ENCODE data around the gene ZFPL1.

ZFPL1 gene

GRCh38 chr11:65083834-65084597, at the start of gene ZFPL1, which contains the start of gene CDCA5:
Gene ZFPL1 (plus strand): TSS chr11:65084222. CDS start chr11:65084699, 477 bp downstream.
Gene CDCA5 (minus strand): TSS chr11:65084040. CDS start chr11:65083978, 62 bp downstream.
- peak; percentile 82 for DNase-seq (ENCODE audit: low read depth)

GRCh38 chr11:65034423-65034822, 49.6 kb upstream of the ZFPL1 start:
- no peak for DNase-seq (ENCODE audit: low read depth)

DNA sequence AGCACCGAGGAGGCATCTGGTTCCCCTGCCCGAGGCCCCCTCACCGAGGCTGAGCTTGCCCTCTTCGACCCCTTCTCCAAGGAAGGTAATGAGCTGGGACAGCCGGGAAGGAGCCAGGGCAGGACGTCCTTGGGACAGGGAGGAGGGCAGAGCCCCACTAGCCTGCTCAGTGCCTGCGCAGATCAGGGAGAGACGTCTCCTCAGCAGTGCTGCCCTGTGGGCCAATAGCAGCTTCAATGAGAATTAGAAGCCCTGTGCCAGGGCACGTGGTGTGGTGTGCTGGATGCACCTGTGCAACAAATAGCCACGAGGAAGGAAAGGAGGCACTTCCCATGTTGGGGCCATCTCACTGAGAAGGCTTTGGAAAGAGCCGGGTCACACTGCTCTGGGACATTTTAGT, 48.4 kb upstream of the ZFPL1 start:
- no peak for DNase-seq (ENCODE audit: low read depth)

- DNase-seq (ENCODE audit: low read depth): no peak
These were observed 47.1 kb upstream of the ZFPL1 start for GRCh38 chr11:65036931-65037330.

GRCh38 chr11:65040520-65040846, 43.5 kb upstream of the ZFPL1 start:
- no peak for DNase-seq (ENCODE audit: low read depth)

DNA sequence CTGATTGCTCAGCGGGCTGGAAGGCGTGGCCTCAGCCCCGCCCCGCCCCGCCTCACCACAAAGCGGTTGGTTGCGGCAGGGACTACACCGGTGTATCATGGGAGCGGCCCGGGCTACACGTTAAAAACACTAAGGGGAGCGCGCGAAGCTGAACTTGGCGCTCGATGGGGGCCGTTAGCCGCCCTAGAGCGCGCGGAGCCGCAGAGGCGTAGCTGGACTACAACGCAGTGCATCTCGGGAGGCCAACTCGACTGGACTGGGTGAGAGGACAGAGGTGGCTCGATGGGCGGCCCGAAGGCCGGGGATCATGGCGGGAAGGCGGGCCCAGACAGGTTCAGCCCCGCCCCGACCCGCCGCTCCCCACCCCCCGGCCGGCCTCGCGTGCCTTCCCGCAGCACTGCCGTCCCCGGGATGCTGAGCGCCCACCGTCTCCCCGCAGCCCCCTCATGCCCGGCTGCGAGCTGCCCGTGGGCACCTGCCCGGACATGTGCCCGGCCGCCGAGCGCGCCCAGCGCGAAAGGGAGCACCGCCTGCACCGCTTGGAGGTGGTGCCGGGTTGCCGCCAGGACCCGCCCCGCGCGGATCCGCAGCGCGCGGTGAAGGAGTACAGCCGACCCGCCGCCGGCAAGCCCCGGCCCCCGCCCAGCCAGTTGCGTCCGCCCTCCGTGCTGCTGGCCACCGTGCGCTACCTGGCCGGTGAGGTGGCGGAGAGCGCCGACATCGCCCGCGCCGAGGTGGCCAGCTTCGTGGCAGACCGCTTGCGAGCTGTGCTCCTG, 43.0 kb upstream of the ZFPL1 start, which contains the start of gene SAC3D1:
Gene SAC3D1, plus strand, starts transcription at position 364 of the 776 bp plus-strand sequence. Its CDS starts 83 bp downstream, at position 447.
- DNase-seq (ENCODE audit: low read depth): peak; percentile 82

DNA sequence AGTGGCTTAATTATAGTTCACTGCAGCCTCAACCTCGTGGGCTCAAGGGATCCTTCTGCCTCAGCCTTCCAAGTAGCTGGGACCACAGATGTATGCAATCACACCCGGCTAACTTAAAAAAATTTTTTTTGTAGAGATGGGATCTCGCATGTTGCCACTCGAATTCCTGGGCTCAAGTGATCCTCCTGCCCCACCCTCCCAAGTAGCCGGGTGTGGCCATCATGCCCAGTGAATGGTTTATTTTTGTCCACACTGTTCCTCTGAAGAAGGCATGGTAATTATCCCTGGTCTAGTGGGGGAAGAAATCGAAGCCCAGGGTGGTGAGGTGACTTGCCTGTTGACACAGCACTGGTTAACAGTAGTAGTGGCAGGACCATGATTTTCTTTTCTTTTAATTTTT, 41.1 kb upstream of the ZFPL1 start:
- no peak for DNase-seq (ENCODE audit: low read depth)

DNA sequence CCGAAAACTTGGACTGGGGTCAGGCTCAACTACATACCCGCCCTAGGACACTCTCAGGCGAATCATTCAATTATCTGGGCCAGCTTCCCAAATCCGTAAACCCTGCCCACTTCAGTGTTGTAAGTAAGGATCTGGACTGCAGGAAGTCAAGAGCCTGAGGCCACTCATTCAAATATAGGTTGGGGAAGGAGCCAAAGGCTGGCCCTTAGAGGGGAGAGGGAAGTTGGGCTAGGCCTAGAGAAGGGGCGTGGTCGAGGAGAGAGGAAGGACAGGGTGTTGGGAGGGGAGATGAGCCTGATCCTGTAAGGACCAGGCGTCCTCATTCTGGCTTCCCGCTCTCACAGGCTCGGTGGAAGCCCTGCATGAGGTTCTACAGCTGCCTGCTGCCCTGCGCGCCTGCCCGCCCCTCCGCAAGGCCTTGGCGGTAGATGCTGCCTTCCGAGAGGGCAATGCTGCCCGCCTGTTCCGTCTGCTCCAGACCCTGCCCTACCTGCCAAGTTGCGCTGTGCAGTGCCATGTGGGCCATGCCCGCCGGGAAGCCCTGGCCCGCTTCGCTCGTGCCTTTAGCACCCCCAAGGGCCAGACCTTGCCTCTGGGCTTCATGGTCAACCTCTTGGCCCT, 40.0 kb upstream of the ZFPL1 start:
- peak; percentile 58 for DNase-seq (ENCODE audit: low read depth)

DNA sequence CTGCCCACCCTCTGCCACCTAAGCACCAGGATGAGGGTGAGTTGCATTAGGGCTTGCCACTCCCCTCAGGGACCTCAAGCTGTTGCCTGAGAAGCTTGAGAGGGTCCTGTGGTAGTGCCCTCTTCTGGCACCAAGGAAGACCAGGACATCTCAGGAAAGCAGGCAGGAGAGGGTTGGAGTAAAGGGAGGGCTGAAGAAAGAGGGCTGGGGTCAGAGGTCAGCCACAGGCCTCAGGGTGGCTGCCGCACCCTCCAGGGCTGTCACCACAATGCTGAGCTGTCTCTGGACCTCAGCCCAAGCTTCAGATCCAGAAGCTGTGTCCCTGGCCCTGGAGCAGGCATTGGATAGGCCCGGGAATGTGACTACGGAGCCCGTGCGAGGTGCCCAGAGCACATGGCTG, 39.0 kb upstream of the ZFPL1 start:
- no peak for DNase-seq (ENCODE audit: low read depth)

- DNase-seq (ENCODE audit: low read depth): no peak
These were observed 38.3 kb upstream of the ZFPL1 start for GRCh38 chr11:65045728-65046127.

DNA sequence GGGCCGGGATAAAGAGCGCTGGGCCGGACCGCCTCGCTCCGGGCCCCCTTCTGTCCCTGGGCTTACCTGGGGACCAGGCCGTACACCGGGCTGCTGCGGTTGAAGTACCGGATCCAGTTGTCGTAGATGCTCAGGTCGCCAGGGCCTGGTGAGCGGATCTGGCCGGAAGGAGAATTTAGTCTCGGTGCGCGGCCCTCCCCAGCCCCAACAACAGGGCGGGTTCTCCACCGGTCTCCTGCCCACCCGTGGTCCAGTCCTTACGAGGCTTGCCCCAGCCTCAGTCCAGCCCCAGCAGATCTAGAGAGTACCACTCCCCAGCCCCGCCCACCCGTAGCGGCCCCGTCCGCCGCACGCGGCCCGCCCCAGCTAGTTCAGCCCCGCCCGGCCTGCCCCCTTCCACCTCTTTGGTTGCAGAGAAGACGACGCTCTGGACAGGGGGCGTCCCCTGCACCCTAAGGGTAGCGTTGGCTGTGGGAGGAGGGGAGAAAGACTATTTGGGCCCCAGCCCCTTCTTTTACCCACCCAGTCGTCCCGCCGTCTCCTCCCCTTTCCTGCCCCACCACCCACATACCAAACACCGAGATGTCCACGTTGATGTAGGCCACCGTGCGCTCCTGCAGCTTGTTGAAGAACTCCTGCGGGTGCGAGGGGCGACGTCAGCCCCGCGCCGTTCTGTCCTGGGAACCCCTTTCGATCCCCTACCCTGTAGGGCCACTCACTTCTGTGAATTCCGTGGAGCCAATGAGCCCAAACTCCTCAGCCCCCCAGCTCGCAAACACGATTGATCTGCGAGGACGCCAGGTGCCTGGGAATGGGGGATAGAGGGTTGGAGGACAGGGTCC, 36.2 kb upstream of the ZFPL1 start:
- no peak for DNase-seq (ENCODE audit: low read depth)

DNA sequence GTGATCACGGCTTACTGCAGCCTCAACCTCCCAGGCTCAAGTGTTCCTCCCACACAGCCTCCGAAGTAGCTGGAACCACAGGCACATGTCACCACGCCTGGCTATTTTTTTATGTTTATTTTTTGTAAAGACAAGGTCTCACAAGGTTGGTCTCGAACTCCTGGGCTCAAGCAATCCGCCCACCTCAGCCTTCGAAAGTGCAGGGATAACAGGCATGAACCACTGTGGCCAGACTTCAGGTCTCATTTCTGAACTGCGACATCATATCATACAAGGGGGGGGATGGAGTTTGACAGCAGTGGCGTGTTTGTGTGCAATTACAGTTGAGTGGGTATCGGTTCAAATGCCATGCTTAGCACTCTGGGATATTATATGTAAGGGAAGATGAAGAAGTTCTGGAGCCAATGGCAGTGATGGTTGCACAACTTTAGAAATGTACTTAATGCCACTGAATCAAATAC, 32.6 kb upstream of the ZFPL1 start:
- DNase-seq (ENCODE audit: low read depth): no peak

DNA sequence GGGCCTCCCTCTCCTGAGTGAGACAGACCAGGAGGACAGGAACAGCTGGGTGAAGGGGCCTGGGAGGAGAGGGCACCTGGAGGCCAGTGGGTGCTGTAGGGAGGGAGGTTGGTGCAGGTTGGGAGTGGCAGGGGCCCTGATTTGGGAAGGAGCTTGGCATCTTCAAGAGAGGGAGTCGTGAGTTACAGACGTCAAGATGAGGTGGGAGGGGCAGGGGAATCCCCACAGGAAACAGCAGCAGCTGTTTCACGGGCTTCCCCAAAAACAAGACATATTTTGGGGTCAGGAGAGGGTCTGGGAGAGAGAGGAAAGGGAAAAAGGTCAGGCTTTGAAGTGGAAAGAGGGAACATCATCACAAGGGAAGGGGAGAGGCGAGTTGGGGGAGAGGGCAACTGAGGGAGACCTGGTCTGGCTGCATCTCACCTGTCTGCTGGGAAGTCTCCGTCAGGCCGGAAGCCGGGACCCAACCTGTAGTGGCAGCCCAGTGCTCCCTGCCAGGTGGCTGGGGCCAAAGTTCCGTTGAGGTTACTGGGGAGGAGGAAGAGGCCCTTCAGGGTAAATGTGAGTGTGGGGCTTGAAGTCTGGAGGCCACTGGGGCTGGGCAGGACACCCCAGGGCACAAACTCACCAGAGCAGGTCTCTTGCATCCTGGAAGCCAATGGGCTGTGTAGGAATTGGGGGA, 30.1 kb upstream of the ZFPL1 start:
- DNase-seq (ENCODE audit: low read depth): no peak

DNA sequence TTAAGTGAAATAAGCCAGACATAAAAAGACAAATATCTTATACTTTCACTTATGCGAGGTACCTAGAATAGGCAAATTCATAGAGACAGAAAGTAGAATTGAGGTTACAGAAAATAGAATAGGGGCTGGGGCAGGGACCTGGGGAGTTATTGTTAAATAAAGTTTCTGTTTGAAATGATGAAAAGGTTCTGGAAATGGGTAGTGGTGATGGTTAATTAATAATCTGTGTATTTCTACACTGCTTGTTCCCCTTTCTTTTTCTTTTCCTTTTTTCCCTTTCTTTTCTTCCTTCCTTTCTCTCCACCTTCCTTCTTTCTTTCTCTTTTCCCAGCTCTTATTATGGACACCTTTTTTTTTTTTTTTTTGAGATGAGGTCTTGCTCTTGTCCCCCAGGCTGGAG, 28.5 kb upstream of the ZFPL1 start:
- no peak for DNase-seq (ENCODE audit: low read depth)

DNA sequence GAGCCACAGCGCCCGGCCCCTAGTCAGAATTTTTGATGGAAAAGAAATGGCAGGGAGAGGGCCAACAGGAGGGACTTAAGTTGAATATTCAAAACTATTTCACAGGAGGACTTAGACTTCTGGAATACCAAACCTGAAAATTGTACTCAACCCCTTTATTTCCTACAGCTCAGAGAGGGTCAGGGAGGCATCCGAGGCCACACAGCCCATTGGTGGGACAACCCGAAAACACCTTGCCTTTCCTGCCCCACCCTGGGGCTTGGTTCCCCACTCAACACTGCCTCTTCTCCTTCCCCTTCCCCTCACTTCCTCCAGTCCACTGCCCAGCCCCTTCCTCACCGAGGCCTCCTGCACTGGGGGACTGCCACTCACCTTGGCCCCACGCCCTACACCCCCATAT, 27.0 kb upstream of the ZFPL1 start:
- DNase-seq (ENCODE audit: low read depth): no peak

GRCh38 chr11:65057526-65057925, 26.5 kb upstream of the ZFPL1 start:
- no peak for DNase-seq (ENCODE audit: low read depth)

DNA sequence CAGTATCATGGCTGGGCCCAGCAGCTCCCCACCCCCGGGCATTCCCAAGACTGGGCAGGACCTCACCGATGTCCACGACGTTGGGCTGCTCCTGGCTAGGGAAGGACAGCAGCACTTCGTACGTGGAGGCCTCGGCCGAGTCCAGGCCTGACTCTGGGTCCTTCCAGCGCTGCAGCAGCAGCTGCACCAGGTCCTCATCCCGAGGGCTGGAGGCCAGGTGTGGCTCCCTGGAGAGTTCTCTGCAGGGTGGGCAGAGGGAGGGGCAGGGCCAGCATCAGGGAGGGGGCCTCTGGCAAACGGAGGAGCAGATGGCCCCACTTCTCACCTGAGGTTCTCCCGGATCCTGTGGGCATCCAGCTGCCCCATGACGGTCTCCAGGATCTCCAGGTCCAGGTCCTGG, 26.0 kb upstream of the ZFPL1 start:
- DNase-seq (ENCODE audit: low read depth): no peak

DNA sequence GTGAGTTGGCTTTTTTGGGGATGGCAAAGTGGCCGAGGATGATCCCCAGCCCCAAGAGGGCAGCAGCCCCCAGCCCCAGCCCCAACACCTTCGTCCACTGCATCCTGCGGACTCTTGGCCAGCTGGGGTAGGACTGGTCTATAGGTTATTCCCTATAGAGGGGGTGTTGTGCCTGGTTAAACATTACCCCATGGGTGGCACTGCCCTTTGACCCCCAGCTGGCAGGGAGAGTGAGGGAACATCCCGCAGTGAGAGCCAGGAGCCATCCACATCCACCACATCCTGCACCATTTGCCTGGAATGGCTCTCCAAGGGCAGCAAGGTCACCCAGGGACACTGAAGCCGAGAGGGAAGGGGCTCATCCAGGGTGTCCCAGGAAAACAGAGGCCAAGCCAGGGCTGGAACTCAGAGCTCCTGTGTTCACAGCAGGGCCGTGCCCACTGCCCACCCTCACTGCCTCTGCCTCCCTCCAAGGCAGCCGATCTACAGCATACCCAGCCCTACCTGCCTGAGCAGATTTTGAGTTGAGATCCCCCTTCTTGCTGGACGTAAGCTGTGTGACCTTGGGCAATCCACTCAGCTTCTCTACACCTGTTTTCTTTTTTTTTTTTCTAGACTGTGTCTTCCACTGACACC, 25.5 kb upstream of the ZFPL1 start, which contains the start of gene NAALADL1:
Gene NAALADL1, minus strand, starts transcription at position 135 of the 636 bp plus-strand sequence. Its CDS starts 32 bp downstream, at position 103.
- DNase-seq (ENCODE audit: low read depth): no peak

- DNase-seq (ENCODE audit: low read depth): no peak
These were observed 24.5 kb upstream of the ZFPL1 start for GRCh38 chr11:65059523-65059922.

DNA sequence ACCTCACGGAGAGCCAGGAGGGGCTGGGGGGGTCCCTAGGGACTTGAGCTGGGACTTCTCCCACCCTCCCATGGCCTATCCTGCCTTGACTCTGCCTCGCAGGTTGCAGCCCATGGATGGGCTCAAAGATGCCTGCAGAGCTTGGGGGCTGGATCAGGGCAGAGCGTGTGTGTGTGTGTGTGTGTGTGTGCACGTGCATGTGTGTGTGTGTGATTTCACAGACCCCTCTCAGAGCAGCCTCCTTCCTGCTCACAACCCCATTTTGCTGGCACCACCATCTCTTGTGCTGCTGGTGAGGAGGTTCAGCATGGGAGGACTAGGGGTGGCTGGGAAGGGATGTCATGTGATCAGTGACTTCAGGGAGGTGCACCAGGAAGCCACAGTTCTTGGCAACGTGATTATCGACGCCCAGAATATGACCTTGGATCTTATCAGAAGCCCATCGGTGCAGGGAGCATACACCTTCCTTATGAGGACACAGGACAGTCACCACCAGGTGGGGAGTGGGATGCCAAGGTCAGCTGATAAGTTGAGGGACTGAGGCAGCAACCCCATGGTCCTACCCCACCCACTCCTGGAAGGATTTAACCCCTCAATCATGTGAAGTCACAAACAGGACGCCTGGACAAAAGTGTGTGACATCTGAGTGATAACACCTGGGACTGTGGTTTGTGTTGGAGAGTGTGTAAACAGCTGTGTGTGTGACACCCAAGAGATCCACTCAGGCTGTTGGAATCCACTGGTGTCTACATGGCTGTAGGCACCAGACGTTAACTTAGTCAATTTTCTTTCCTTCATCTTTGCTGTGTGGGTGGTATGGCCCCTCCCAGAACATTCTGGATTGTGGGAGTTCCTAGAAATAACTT, 23.8 kb upstream of the ZFPL1 start:
- DNase-seq (ENCODE audit: low read depth): no peak

All from CMK (cell line).